ENCODE measurements around the gene RPL28.
"Not testable (repeated sequence)": the region's sequence is repeated elsewhere in the genome, so short reads cannot be mapped to it uniquely, and the experiment has no call there.

RPL28 gene

GRCh38 chr19:55398200-55398925, 12.6 kb downstream of the RPL28 start:
- H3K4me3 ChIP-seq (ENCODE audit: control insufficient read depth, low read depth, low read length) = no peak overlapping the region
- no peak for DNase-seq (ENCODE audit: low read depth)
- TF ChIP-seq CTCF (IDR thresholded peaks at IDR 0.05; ENCODE audit: control insufficient read depth, insufficient read depth, low read depth, low read length, missing control alignments) = no peak

- DNase-seq (ENCODE audit: low read depth) = no peak
- no peak overlapping the region for H3K4me3 ChIP-seq (ENCODE audit: control insufficient read depth, low read depth, low read length)
- TF ChIP-seq CTCF (IDR thresholded peaks at IDR 0.05; ENCODE audit: control insufficient read depth, insufficient read depth, low read depth, low read length, missing control alignments) = no peak
Measured at GRCh38 chr19:55400281-55401087, 14.8 kb downstream of the RPL28 start.

- not testable (repeated sequence) for DNase-seq (ENCODE audit: low read depth); H3K4me3 ChIP-seq (ENCODE audit: control insufficient read depth, low read depth, low read length)
Measured at GRCh38 chr19:55401390-55401789, 15.7 kb downstream of the RPL28 start.

- no peak overlapping the region for H3K4me3 ChIP-seq (ENCODE audit: control insufficient read depth, low read depth, low read length)
- no peak for TF ChIP-seq CTCF (IDR thresholded peaks at IDR 0.05; ENCODE audit: control insufficient read depth, insufficient read depth, low read depth, low read length, missing control alignments)
- no peak for DNase-seq (ENCODE audit: low read depth)
Measured at GRCh38 chr19:55402509-55402908, 16.8 kb downstream of the RPL28 start.

- DNase-seq (ENCODE audit: low read depth) = no peak
- H3K4me3 ChIP-seq (ENCODE audit: control insufficient read depth, low read depth, low read length) = peak overlapping the region; percentile 80
- no peak for TF ChIP-seq CTCF (IDR thresholded peaks at IDR 0.05; ENCODE audit: control insufficient read depth, insufficient read depth, low read depth, low read length, missing control alignments)
Measured at GRCh38 chr19:55405638-55406037, 19.9 kb downstream of the RPL28 start.

- DNase-seq (ENCODE audit: low read depth) = no peak
Measured at GRCh38 chr19:55406091-55406825, 20.5 kb downstream of the RPL28 start.

More at GRCh38 chr19:55406091-55406825, 20.5 kb downstream of the RPL28 start:
- peak overlapping the region; percentile 80 for H3K4me3 ChIP-seq (ENCODE audit: control insufficient read depth, low read depth, low read length)
- TF ChIP-seq CTCF (IDR thresholded peaks at IDR 0.05; ENCODE audit: control insufficient read depth, insufficient read depth, low read depth, low read length, missing control alignments) = no peak
